DND-41 (cell line): ENCODE data around the gene CTIF.

Source experiments
- EZH2 ChIP-seq: IDR thresholded peaks from 3 replicates; pipeline ENCODE4 v1.6.1; 2012; ENCODE audit warnings: borderline replicate concordance, low read depth, mild to moderate bottlenecking, moderate library complexity, low read length, inconsistent platforms; ENCODE audit not compliant: severe bottlenecking
- TF ChIP-seq, protein P1 (sequence below): IDR thresholded peaks from 2 replicates; pipeline ENCODE4 v1.5.1; 2012; ENCODE audit warnings: borderline replicate concordance, low read length, moderate library complexity, mild to moderate bottlenecking; ENCODE audit not compliant: poor library complexity, severe bottlenecking; ENCODE audit errors: extremely low read depth

GRCh38 chr18:48607056-48607984, 68.5 kb downstream of the CTIF start:
- TF ChIP-seq, protein P1, sequence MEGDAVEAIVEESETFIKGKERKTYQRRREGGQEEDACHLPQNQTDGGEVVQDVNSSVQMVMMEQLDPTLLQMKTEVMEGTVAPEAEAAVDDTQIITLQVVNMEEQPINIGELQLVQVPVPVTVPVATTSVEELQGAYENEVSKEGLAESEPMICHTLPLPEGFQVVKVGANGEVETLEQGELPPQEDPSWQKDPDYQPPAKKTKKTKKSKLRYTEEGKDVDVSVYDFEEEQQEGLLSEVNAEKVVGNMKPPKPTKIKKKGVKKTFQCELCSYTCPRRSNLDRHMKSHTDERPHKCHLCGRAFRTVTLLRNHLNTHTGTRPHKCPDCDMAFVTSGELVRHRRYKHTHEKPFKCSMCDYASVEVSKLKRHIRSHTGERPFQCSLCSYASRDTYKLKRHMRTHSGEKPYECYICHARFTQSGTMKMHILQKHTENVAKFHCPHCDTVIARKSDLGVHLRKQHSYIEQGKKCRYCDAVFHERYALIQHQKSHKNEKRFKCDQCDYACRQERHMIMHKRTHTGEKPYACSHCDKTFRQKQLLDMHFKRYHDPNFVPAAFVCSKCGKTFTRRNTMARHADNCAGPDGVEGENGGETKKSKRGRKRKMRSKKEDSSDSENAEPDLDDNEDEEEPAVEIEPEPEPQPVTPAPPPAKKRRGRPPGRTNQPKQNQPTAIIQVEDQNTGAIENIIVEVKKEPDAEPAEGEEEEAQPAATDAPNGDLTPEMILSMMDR, result no peak
- no peak for TF ChIP-seq EZH2
